Measurements from ENCODE around the gene KCNH5.

Gene KCNH5

GRCh38 chr14:63006531-63006930 is 38.7 kb downstream of the KCNH5 start:
- no peak for DNase-seq (ENCODE audit: low spot score)

GRCh38 chr14:62994096-62994495 is 51.2 kb downstream of the KCNH5 start:
- DNase-seq (ENCODE audit: low spot score) = no peak

GRCh38 chr14:62988967-62989366 is 56.3 kb downstream of the KCNH5 start:
- DNase-seq (ENCODE audit: low spot score) = no peak

GRCh38 chr14:62983821-62984220 is 61.4 kb downstream of the KCNH5 start:
- no peak for DNase-seq (ENCODE audit: low spot score)

GRCh38 chr14:62980693-62981092 is 64.6 kb downstream of the KCNH5 start:
- DNase-seq (ENCODE audit: low spot score) = no peak

GRCh38 chr14:62957562-62957961 is 87.7 kb downstream of the KCNH5 start:
- peak; percentile 30 for DNase-seq (ENCODE audit: low spot score)

GRCh38 chr14:62956413-62956812 is 88.8 kb downstream of the KCNH5 start:
- no peak for DNase-seq (ENCODE audit: low spot score)

- no peak for DNase-seq (ENCODE audit: low spot score)
Measured at GRCh38 chr14:62954165-62954564, 91.1 kb downstream of the KCNH5 start.

- no peak for DNase-seq (ENCODE audit: low spot score)
Measured at GRCh38 chr14:62952226-62952625, 93.0 kb downstream of the KCNH5 start.

- no peak for DNase-seq (ENCODE audit: low spot score)
Measured at GRCh38 chr14:62947301-62947700, 98.0 kb downstream of the KCNH5 start.

- no peak for DNase-seq (ENCODE audit: low spot score)
Measured at GRCh38 chr14:62946221-62946620, 99.0 kb downstream of the KCNH5 start.

GRCh38 chr14:62943202-62943601 is 102.1 kb downstream of the KCNH5 start:
- DNase-seq (ENCODE audit: low spot score) = no peak

GRCh38 chr14:62939970-62940369 is 105.3 kb downstream of the KCNH5 start:
- no peak for DNase-seq (ENCODE audit: low spot score)

GRCh38 chr14:62938778-62939177 is 106.5 kb downstream of the KCNH5 start:
- no peak for DNase-seq (ENCODE audit: low spot score)

- DNase-seq (ENCODE audit: low spot score) = no peak
Measured at GRCh38 chr14:62934439-62934838, 110.8 kb downstream of the KCNH5 start.

GRCh38 chr14:62921466-62921865 is 123.8 kb downstream of the KCNH5 start:
- DNase-seq (ENCODE audit: low spot score) = no peak

- no peak for DNase-seq (ENCODE audit: low spot score)
Measured at GRCh38 chr14:62916551-62916950, 128.7 kb downstream of the KCNH5 start.

- no peak for DNase-seq (ENCODE audit: low spot score)
Measured at GRCh38 chr14:62914873-62915272, 130.4 kb downstream of the KCNH5 start.

- DNase-seq (ENCODE audit: low spot score) = no peak
Measured at GRCh38 chr14:62914025-62914424, 131.2 kb downstream of the KCNH5 start.

GRCh38 chr14:62908506-62908905 is 136.8 kb downstream of the KCNH5 start:
- DNase-seq (ENCODE audit: low spot score) = no peak

GRCh38 chr14:62905566-62905965 is 139.7 kb downstream of the KCNH5 start:
- DNase-seq (ENCODE audit: low spot score) = no peak

- DNase-seq (ENCODE audit: low spot score) = no peak
Measured at GRCh38 chr14:62897771-62898170, 147.5 kb downstream of the KCNH5 start.

GRCh38 chr14:62896932-62897456 is 148.3 kb downstream of the KCNH5 start:
- DNase-seq (ENCODE audit: low spot score) = no peak

- no peak for DNase-seq (ENCODE audit: low spot score)
Measured at GRCh38 chr14:62894736-62895135, 150.5 kb downstream of the KCNH5 start.

- no peak for DNase-seq (ENCODE audit: low spot score)
Measured at GRCh38 chr14:62889364-62889763, 155.9 kb downstream of the KCNH5 start.

Measured in AG08395 (cell line).